Fibroblast of peridontal ligament (primary cell): ENCODE results near the gene RPS15A.
"Not testable (repeated sequence)": the region's sequence is repeated elsewhere in the genome, so short reads cannot be mapped to it uniquely, and the experiment has no call there.

ENCODE experiments used
- DNase-seq: peaks from one replicate; pipeline ENCODE4 v3.0.0-alpha.2; 2010; ENCODE audit errors: extremely low read depth

RPS15A gene

GRCh38 chr16:18797746-18798145, 7.6 kb upstream of the RPS15A start:
- no peak for DNase-seq

DNA sequence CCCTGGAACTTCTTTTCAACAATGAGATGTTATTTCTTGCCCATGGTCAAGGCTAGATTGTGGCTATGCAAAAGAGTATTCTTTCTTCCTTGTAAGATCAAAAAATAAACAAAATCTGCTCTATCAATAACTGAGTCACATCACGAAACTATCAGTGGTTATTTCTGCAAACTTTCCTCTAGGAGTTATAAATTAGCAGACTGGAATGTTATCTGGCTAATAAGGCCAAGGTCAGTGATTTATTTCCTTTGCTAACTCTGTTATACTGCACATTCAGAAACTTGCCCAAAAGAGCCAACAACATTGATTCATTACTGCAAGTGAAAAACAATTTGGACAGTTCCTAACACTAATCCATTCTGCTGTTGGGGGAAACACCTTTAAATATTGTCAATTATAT, 6.2 kb upstream of the RPS15A start:
- DNase-seq: no peak

DNA sequence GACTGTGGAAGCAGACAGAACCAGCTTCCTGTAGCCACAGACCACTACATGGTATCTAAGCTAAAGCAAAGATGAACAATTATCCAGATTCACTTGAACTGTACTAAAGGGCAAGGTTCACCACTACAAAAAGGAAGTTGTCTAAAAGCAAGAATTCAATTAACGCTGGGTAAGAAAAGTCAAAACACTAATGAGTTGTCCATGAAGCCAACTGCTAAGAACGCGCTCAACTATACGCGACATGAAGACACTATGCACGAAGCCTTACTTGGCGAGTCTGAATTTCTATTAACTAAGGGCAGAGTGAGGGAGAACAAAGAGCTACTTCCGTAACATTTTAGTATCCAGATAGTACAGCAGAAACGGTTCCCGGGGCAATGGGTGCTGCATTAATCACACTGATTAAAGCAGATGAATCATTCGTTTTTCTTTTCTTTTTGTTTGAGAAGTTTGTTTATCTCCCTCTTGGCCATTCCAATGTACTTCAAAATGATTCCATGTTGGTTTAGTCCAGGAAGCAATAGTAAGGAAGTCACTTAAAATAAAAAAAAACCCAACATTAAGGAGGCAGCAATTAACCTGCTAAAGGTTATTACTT, 2.8 kb upstream of the RPS15A start:
- no peak for DNase-seq

- no peak for DNase-seq
Observed at GRCh38 chr16:18789515-18789849, 652 bp downstream of the RPS15A start.

GRCh38 chr16:18788828-18789514, 1.2 kb downstream of the RPS15A start:
- DNase-seq: no peak

- DNase-seq: no peak
Observed at GRCh38 chr16:18784917-18785623, 5.1 kb downstream of the RPS15A start.

DNA sequence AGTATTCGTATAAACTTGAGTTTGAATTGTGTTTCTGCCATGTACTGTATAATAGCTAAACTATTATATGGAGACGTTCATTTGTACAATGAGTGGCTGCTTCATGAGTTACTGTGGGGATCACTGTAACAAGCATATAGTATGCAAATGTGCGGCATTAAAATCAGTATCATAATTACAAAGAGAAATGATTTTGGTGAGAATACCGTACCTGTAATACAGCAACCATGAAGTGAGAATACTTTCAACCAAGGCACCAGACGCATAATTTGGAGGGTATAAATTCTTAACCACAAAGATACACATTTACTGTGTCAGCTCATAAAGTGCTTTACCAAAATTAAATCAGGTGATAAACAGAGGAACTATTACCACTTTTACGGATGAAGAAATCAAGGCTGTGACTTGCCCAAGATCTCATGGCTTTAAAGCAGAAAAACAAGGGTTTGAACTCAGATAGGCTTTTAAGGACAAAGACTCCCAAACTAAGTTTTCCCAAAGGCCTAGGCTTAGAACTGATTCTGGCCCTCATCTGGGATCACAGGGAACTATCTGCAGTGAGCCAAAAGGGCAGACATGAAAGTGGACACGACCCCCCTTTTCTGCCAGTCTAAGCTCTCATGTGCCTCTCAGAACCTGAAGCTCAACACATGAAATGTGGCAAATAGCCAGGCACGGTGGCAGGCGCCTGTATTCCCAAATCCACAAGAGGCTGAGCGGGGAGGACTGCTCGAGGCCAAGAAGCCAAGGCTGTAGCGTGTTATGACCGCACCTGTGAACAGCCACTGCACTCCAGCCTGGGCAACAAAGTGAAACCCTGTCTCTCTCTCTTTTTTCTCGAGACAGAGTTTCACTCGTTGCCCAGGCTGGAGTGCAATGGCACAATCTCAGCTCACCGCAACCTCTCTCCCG, 6.4 kb downstream of the RPS15A start:
- no peak for DNase-seq

GRCh38 chr16:18782697-18783429, 7.3 kb downstream of the RPS15A start:
- no peak for DNase-seq

DNA sequence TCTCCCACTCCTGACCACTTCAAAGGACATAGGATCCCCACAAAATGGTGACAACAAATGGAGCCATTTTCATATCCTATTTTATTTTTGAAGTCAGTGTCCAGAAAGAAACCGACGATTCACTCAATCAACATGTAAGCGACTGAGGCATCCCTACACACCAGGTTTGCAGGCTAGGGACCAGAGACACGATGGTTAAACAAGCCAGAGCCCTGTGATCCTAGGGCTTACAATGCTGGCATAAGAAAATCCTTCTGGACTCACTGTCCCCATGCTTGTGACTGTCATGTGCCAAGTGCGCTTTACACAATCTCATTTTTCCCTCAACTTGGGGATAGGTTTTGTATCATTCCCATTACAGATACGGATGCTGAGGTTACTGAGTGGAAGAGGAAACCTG, 8.9 kb downstream of the RPS15A start:
- DNase-seq: not testable (repeated sequence)

DNA sequence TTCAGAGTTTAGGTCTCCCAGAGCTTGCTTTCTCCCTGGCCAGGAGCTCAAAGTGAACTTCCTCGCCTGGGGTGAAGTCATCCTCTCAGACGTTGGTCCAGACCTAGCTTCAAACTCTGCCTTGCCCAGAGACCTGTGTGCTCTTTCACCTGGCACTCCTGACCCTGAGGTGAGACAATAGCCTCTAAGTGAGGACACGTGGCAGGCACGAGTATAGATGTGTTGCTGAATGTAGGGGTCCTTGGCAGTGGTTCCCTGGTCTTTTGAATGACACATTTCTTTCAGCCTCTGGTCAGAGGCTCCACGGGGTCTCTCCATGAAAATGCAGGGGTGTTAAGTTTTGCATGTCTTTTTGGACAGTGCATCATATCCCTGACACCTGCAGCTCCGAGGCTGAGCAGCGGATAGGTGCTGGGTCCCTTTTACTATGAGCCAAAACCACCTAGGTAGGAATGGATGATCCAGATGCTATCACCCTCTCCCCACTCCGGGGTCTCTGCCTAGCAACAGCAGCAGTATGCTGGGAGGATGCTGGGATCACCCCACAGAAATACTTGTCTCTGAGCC, 9.6 kb downstream of the RPS15A start:
- DNase-seq: not testable (repeated sequence)

- DNase-seq: not testable (repeated sequence)
Observed at GRCh38 chr16:18777664-18778063, 12.5 kb downstream of the RPS15A start.

DNA sequence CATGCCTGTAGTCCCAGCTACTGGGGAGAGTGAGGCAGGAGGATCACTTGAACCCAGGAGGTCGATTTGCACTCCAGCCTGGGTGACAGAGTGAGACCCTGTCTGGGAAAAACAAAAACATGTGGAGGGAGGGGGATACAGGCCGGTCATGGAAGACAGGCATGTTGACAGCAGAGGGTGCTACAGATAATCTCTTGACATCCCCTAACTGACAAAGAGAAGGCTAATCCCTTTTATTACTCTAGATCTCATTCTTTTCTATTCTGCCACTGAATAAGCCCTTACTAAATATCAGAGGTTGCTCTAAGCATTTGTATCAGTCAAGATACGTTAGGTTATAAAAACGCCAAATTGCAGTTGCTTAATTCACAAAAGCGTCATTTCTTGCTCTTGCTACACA, 13.8 kb downstream of the RPS15A start:
- DNase-seq: not testable (repeated sequence)

- DNase-seq: not testable (repeated sequence)
Observed at GRCh38 chr16:18774651-18775050, 15.5 kb downstream of the RPS15A start.

DNA sequence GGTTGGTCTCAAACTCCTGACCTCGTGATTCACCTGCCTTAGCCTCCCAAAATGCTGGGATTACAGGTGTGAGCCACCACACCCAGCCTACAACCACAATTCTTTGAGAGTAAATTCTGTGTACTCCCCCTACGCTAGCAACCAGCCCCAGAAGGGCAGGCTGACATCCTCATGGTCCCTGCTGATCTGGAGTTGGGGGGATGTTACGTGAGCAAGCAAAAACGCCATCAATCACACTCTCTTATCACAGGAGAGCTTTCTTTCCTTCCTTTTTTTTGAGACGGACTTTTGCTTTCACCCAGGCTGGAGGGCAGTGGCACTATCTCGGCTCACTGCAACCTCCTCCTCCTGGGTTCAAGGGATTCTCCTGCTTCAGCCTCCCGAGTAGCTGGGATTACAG, 18.0 kb downstream of the RPS15A start:
- DNase-seq: not testable (repeated sequence)

GRCh38 chr16:18770336-18770962, 19.7 kb downstream of the RPS15A start:
- DNase-seq: not testable (repeated sequence)

DNA sequence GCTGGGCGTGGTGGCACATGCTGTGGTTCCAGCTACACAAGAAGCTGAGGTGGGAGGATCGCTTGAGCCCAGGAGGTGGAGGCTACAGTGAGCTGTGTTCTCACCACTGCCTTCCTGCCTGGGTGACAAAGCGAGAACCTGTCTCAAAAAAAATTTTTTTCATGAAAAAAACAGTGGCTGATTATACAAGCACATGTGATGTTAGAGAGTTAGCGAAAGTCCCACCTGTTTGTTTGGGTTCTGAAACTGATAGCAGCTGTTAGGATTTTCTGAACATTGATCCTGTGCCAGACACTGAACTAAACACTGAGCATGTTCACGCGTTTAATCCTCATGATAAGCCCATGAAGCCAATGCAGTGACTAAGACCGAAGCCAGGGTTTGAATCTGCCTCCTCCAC, 22.9 kb downstream of the RPS15A start:
- DNase-seq: not testable (repeated sequence)

DNA sequence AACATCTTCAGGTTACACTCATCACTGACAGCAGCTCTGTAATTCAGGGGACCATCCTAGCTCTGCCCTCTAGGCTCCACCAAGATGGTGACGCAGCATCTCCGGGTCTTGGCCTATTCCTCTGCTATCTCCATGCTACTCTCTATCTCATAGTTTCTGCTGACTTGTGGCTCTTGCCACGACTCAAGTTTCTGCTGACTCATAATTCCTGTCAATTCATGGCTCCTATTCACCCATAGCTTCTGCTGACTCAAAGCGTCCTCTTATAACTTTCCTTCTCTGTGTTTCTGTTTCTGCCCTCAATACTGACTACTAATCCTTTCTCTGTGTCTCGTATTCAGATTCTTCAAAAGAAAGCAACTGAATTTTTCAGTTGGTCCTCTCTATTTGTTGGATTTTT, 27.4 kb downstream of the RPS15A start:
- DNase-seq: not testable (repeated sequence)

GRCh38 chr16:18759598-18760520, 30.3 kb downstream of the RPS15A start:
- peak; percentile 3 for DNase-seq

- not testable (repeated sequence) for DNase-seq
Observed at GRCh38 chr16:18757960-18758660, 32.0 kb downstream of the RPS15A start.
